Measurements from ENCODE around the gene CAMTA2. TPM values are rescaled to one million over a fixed set of nuclear protein-coding genes. Genes with fewer than 3 reads are reported as not detected.

Gene CAMTA2
- total and polyA plus RNA-seq, 9 of the 15 experiments (the other 6 are each of a cell fraction or from before 2014, with no cell fraction given): 0.24 to 25.1 (median 6.3) TPM

GRCh38 chr17:4969047-4969550 is 18.4 kb downstream of the CAMTA2 start:
- CTCF ChIA-PET (ENCODE audit: low intra/inter-chr PET ratio): no interaction called here
- 96% methylated on average over 4 of the region's 15 CpGs for WGBS (ENCODE audit: insufficient coverage, low coverage, missing lambda C conversion rate)
- BruUV-seq (replicated peaks): no TSS peak
- Histone ChIP-seq H2AFZ (ENCODE audit: low read depth, low read length) (no peak overlapping the region), H3K4me3 (no peak overlapping the region), H3K4me1 (replicated peaks in 1 of 2; ENCODE audit: control insufficient read depth in 2 of 2, insufficient read depth in 2 of 2, low read length in 2 of 2) (peaks cover 23 to 26% of the 10 kb centered on the region in 2 experiments), H3K9me1 (ENCODE audit: control insufficient read depth, insufficient read depth, low read length) (no peaks in the 10 kb centered on the region), H3K27me3 (ENCODE audit: control insufficient read depth in 2 of 2, insufficient read depth in 2 of 2, low read length in 2 of 2) (no peaks in the 10 kb centered on the region), H3K9me3 (replicated peaks; ENCODE audit: control insufficient read depth, insufficient read depth, low read depth, low read length) (no peaks in the 10 kb centered on the region), H3K9ac (ENCODE audit: insufficient read depth in 1 of 2, low read depth in 2 of 2, low read length in 2 of 2) (peak overlapping the region; percentile 89 to 94; a peak in 3 of 4 replicates), H4K20me1 (replicated peaks; ENCODE audit: control insufficient read depth, insufficient read depth, low read length) (no peaks in the 10 kb centered on the region), H3K27ac (ENCODE audit: extremely low read depth, low read depth, low read length) (peak overlapping the region; percentile 95; the same call in 2 of the 3 replicates), H3K4me2 (ENCODE audit: insufficient read depth, low read length) (peak overlapping the region; percentile 89), H3K79me2 (ENCODE audit: control insufficient read depth, insufficient read depth, low read length) (peaks cover 26% of the 10 kb centered on the region), H3K36me3 (ENCODE audit: control insufficient read depth, insufficient read depth, low read length) (peaks cover 58% of the 10 kb centered on the region; the same call in 2 of the 3 replicates)
- DNase-seq (ENCODE audit: extremely low read depth in 1 of 4, low spot score in 3 of 4) (peak in 1 of 4 experiments; percentile 45), FAIRE-seq (no peak), ATAC-seq (no peak)
- in situ Hi-C loops (cut with MboI) (no loop called here), intact Hi-C loops (cut with micrococcal nuclease) (loop anchor here (10.0 kb wide), 1 partner anchor 64 kb away; the partner anchor contains the start of gene CHRNE)
- POLR2A ChIA-PET: interaction anchor here (0.6 to 1.4 kb wide), 5 partner anchors 10 to 864 kb away, joined by 3 to 8 read pairs (median 6); partner anchors contain the start of gene CAMTA2
- TF ChIP-seq NBN (IDR thresholded peaks at IDR 0.05; ENCODE audit: low read depth) (no peak), RBM14 (IDR thresholded peaks at IDR 0.05; ENCODE audit: borderline replicate concordance, insufficient read depth, low read depth, low read length) (no peak), ZNF592 (IDR thresholded peaks at IDR 0.05) (0 out of 2 replicates have a peak, but pooled peaks have one; percentile 25), HOMEZ (CRISPR knock-in tag; IDR thresholded peaks at IDR 0.05) (no peak), ZNF584 (CRISPR knock-in tag; IDR thresholded peaks at IDR 0.05; ENCODE audit: low read depth) (no peak), ADNP (tag; IDR thresholded peaks at IDR 0.05) (no peak), ZNF518B (CRISPR knock-in tag; IDR thresholded peaks at IDR 0.05) (no peak), CXXC5 (CRISPR knock-in tag; IDR thresholded peaks at IDR 0.05) (peak; percentile 15), DEAF1 (CRISPR knock-in tag; IDR thresholded peaks at IDR 0.05) (no peak)
